GM06990 (cell line): ENCODE data around the gene CRCP.

Source experiments
- DNase-seq: peaks from one replicate; pipeline ENCODE4 v3.0.0-alpha.2; 2011; ENCODE audit not compliant: insufficient read length; ENCODE audit errors: extremely low read depth
- H3K27me3 ChIP-seq: replicated peaks from 2 replicates; pipeline ENCODE4 v1.6.0; 2011; ENCODE audit warnings: low read length; ENCODE audit not compliant: control insufficient read depth, insufficient read depth
- H3K36me3 ChIP-seq: 2 replicates; pipeline ENCODE4 v1.5.1; 2011; ENCODE audit warnings: low read length; ENCODE audit not compliant: control insufficient read depth, insufficient read depth
- H3K4me3 ChIP-seq: replicated peaks from 2 replicates; pipeline ENCODE4 v1.5.1; 2011; ENCODE audit warnings: low read depth, mild to moderate bottlenecking, control low read depth, low read length
- TF ChIP-seq, protein P1 (sequence below): IDR thresholded peaks from 2 replicates; pipeline ENCODE4 v1.5.1; 2011; ENCODE audit warnings: low read length, control low read depth, mild to moderate bottlenecking, inconsistent platforms; ENCODE audit not compliant: insufficient read depth, poor library complexity, severe bottlenecking

Gene CRCP

DNA sequence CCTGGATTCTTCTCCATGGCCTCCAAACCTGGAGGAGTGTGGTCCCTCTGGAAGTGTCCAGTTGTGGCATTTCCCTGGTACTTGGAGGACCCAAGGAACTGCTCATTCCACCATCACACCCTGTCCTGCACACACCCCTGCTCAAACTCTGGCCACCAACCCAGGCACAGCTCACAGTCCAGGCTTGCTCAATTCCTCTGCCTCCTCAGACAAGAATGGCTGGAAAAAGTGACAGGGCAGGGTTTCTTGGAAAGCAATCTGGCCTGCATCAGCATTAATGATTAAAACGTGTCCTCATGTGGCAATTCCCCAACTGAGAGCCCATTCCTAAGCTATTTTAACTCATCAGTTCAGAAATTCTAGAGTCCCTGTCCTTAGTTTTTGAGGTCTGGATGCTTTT lies 73.3 kb downstream of the CRCP start:
- no peak overlapping the region for H3K4me3 ChIP-seq
- no peaks in the 10 kb centered on the region; the same call in 1 of the 2 replicates for H3K27me3 ChIP-seq
- H3K36me3 ChIP-seq, result no peaks in the 10 kb centered on the region
- no peak for DNase-seq
- TF ChIP-seq, protein P1, sequence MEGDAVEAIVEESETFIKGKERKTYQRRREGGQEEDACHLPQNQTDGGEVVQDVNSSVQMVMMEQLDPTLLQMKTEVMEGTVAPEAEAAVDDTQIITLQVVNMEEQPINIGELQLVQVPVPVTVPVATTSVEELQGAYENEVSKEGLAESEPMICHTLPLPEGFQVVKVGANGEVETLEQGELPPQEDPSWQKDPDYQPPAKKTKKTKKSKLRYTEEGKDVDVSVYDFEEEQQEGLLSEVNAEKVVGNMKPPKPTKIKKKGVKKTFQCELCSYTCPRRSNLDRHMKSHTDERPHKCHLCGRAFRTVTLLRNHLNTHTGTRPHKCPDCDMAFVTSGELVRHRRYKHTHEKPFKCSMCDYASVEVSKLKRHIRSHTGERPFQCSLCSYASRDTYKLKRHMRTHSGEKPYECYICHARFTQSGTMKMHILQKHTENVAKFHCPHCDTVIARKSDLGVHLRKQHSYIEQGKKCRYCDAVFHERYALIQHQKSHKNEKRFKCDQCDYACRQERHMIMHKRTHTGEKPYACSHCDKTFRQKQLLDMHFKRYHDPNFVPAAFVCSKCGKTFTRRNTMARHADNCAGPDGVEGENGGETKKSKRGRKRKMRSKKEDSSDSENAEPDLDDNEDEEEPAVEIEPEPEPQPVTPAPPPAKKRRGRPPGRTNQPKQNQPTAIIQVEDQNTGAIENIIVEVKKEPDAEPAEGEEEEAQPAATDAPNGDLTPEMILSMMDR, result no peak

DNA sequence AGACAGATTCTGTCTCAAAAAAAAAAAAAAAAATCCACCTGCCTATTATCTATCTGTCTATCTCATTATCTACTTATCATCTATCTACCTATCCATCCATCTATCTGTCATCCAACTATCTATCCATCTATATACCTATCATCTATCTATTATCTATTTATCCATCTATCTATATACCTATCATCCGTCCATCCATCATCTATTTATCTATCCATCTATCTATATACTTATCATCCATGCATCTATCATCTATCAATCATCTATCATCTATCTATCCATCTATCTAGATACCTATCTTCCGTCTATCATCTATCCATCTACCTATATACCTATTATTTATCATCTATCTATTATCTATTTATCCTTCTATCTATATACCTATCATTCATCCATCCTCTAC lies 74.0 kb downstream of the CRCP start:
- H3K27me3 ChIP-seq, result no peaks in the 10 kb centered on the region; the same call in 1 of the 2 replicates
- TF ChIP-seq, protein P1, result no peak
- H3K36me3 ChIP-seq, result no peaks in the 10 kb centered on the region
- no peak for DNase-seq
- no peak overlapping the region for H3K4me3 ChIP-seq

DNA sequence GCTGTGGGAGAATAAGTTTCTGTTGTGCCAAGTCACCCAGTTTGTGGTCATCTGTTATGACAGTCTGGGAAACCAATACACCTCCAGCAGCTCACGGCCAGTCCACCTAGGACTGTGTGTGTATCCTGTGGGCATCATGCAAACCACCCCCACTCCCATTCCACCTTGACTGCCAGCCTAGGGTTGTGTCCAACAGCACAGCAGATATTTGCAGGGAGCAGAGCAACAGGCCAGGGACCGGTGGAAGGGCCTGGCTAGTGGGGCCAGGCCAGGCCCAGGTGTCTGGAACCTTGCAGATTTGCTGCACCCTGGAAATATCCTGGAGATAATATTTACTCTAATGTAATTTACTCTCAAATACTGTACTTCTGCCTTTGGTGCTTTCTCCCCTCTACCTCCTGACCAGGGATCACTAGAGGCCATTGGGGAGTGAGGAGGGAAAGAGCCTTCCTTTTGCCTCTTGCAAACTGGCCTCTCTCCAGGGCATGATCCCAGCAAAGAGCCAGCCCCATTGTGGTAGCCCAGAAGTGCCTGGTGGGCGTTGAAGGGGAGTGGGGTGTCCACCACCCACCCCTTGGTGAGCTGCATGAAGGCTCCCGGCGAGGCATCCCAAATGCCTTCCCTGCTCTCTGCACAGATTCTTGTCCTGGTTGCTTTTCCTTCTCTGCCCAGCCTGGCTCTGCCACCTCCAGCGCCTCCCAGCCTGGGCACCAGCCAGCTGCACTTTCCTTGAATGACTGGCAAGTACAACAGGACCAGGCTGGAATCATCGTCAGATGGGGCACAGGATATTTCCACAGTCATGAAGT lies 75.3 kb downstream of the CRCP start:
- no peaks in the 10 kb centered on the region for H3K36me3 ChIP-seq
- H3K4me3 ChIP-seq, result no peak overlapping the region
- TF ChIP-seq, protein P1, result no peak
- no peaks in the 10 kb centered on the region; the same call in 1 of the 2 replicates for H3K27me3 ChIP-seq
- no peak for DNase-seq

DNA sequence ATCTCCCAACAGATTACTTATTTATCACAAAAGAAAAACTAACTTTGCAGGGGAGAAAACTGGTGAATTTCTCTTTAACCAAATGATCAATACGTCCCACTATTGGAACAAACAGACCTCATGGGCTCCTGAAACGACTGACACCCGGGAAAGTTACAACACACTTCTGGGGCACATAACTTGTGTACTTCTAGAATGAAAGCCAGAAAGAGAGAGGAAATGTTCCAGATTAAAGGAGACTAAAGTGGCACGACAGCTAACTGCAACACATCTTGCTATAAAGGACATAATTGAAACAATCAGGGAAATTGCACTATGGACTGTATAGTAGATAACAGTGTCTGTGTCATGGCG lies 75.8 kb downstream of the CRCP start:
- Histone ChIP-seq H3K4me3 (no peak overlapping the region), H3K27me3 (no peaks in the 10 kb centered on the region; the same call in 1 of the 2 replicates), H3K36me3 (no peaks in the 10 kb centered on the region)
- TF ChIP-seq, protein P1, result no peak
- no peak for DNase-seq

DNA sequence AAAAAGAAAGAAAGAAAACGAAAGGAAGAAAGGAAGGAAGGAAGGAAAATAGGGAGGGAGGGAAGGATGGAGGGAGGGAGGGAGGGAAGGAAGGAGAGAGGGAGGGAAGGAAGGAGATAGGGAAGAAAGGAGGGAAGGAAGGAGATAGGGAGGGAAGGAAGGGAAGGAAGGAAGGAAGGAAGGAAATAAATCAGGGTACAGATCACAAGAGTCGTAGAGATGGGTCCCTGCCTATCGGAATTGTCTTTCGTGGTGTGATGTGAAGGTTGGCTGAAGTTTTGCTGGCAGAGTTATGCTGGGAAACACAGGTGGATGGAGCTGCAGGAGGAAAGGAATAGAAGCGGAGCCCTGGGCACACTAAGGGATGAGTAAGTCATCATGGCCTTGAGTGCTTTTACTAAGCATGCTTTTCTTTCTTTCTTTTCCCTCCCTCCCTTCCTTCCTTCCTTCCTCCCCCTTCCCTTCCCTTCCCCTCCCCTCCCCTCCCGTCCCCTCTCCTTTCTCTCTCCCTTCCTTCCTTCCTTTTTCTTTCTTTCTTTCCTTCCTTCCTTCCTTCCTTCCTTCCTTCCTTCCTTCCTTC lies 78.6 kb downstream of the CRCP start:
- Histone ChIP-seq H3K36me3 (no peaks in the 10 kb centered on the region), H3K4me3 (no peak overlapping the region), H3K27me3 (no peaks in the 10 kb centered on the region; the same call in 1 of the 2 replicates)
- TF ChIP-seq, protein P1, result no peak
- DNase-seq, result no peak
